SKM-1 treated with dmso at 0.1 percent for 144 hours (cell line): ENCODE data around the gene FYTTD1.

Experiments
- DNase-seq: peaks from one replicate; lab custom pipeline; 2025; ENCODE audit not compliant: unreplicated experiment; lab: John Stamatoyannopoulos, UW

FYTTD1 gene

GRCh38 chr3:197830308-197830966, 80.8 kb downstream of the FYTTD1 start:
- no peak for DNase-seq

DNA sequence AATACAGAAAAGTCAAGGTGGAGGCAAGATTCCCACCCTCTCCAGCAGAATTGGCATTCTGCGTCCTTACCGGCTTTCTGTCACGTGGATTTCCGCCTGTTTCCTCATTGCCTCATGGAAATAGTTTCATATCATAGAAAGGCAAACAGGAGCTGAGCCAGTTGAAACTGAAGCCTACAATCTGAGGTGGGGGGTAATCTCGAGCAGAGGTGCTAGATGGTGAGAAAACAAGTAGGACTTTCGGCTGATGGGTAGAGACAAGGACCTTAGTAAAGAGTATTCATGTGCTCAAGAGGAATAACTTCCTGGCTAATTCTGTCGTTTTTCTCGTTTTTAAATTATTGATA, 81.3 kb downstream of the FYTTD1 start:
- DNase-seq, result no peak

DNA sequence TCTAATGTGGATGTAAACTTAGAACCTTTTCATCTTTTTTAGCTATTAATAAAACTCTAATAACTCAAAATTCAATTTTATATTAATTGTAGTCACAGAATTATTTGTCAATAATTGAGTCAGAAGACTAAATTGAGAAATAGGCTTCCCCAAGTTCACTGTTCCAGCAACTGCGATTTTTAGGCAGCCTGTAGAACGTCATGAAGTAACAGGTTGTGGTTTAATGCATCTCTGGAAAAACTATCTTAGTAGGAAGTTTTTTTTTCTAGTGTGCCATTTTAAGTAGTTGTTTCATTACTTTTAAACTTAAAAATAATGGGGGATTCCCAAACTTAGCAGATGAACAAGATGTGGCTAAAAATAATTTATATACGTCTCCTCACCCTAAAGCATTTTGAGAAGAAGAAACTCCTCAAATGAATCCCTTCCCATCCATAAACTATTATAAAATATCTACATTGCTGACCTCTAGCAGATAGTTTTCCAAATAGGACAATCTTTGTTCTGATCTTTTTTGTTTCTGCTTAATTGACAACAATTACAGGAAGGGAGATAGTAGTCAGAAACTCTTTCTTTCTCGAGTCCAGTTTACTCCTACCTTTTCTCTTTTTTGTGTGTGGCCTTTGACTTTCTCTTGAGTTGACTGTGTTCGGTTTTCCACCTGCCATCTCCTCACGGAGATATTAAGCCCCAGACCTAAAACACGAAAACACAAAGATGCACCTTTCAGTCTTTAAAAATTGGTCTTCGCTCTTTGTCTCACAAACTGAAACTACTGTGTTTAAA, 84.4 kb downstream of the FYTTD1 start:
- no peak for DNase-seq

DNA sequence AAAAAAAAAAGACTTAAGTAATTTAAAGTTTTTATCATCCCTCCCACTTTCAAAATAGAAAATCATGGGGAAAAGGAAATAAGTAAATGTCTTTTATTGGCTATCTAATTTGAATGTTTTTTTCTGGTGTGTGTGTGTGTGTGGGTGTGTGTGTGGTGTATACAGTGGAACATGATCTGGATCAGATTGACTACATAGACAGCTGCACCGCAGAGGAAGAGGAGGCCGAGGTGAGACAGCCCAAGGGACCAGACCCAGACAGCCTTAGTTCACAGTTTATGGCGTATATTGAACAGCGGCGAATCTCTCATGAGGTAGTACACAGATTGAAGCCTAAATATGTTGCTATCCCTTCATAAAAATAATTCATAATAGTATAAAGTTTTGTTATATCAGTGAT, 85.8 kb downstream of the FYTTD1 start:
- DNase-seq, result no peak

GRCh38 chr3:197836244-197836643, 86.6 kb downstream of the FYTTD1 start:
- DNase-seq, result no peak
